Immature natural killer cell (primary cell): Measurements from ENCODE around the gene CCDC69. TPM values are rescaled to one million over a fixed set of nuclear protein-coding genes. Genes with fewer than 3 reads are reported as not detected.

Source experiments
- DNase-seq, 3 donors: peaks; one replicate each; pipeline ENCODE4 v3.0.0; 2022; ENCODE audit warnings: mixed read lengths in 1 of 3
- H3K27ac Mint-ChIP-seq, 6 donors: one replicate each; pipeline ENCODE4 v1.8.0; 2020; ENCODE audit warnings: mixed read lengths in 6 of 6, mild to moderate bottlenecking in 5 of 6, inconsistent platforms in 4 of 6, moderate library complexity in 3 of 6
- H3K27me3 Mint-ChIP-seq, 3 donors: one replicate each; pipeline ENCODE4 v1.8.0; 2020 to 2021; ENCODE audit warnings: low read depth in 3 of 3, mild to moderate bottlenecking in 3 of 3, mixed read lengths in 3 of 3, moderate library complexity in 3 of 3, inconsistent platforms in 1 of 3
- H3K36me3 Mint-ChIP-seq, 3 donors: one replicate each; pipeline ENCODE4 v1.8.0; 2020; ENCODE audit warnings: mixed read lengths in 3 of 3, inconsistent platforms in 2 of 3, mild to moderate bottlenecking in 2 of 3
- H3K4me1 Mint-ChIP-seq, 2 donors: one replicate each; pipeline ENCODE4 v1.8.0; 2020; ENCODE audit warnings: inconsistent platforms in 2 of 2, mild to moderate bottlenecking in 2 of 2, mixed read lengths in 2 of 2, moderate library complexity in 1 of 2
- H3K4me3 Mint-ChIP-seq, 5 donors: one replicate each; pipeline ENCODE4 v1.8.0; 2020; ENCODE audit warnings: mild to moderate bottlenecking in 5 of 5, mixed read lengths in 5 of 5, inconsistent platforms in 3 of 5, moderate library complexity in 3 of 5
- H3K9me3 Mint-ChIP-seq, 6 donors: one replicate each; pipeline ENCODE4 v1.8.0; 2020; ENCODE audit warnings: mild to moderate bottlenecking in 6 of 6, mixed read lengths in 6 of 6, inconsistent platforms in 4 of 6, moderate library complexity in 3 of 6
- polyA plus RNA-seq, 3 donors: library from polyadenylated mRNA; unstranded; fragments of 300-500 nt; fragmentation: Illumina TruSeq; gene quantifications; one replicate each; pipeline ENCODE4 v1.2.3, GENCODE V29; 2021

Gene CCDC69
- polyA plus RNA-seq, 3 donors from 2014 or later = 88.1 to 256 (median 149) TPM

DNA sequence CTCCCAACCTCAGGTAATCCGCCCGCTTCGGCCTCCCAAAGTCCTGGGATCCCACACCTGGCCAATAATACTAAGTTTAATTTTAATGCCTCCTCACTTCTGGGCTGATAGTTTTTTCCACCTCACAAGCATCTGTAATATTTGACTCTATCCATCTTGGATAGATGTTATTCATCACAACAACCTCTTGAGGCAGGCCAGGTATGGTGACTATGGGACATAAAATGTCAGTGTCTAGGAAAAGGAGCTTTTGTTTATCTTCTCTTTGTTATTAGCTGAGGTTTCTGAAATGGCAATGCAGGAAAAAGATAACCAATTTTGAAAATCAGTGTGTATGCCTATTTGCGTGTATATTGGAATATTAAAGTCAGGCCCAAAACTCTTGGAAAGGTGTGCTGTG, 1.2 kb upstream of the CCDC69 start:
- H3K4me1 Mint-ChIP-seq = peaks cover 47 to 50% of the 10 kb centered on the region in 2 donors
- peak overlapping the region; percentile 66 to 97 (median 70) for H3K4me3 Mint-ChIP-seq
- DNase-seq = no peak
- peak overlapping the region; percentile 88 to 98 (median 96) for H3K27ac Mint-ChIP-seq
- peaks cover 0 to 14% (median 0%) of the 10 kb centered on the region in 3 donors for H3K27me3 Mint-ChIP-seq
- H3K9me3 Mint-ChIP-seq = no peaks in the 10 kb centered on the region
- peaks cover 0 to 10% (median 7%) of the 10 kb centered on the region in 3 donors for H3K36me3 Mint-ChIP-seq

DNA sequence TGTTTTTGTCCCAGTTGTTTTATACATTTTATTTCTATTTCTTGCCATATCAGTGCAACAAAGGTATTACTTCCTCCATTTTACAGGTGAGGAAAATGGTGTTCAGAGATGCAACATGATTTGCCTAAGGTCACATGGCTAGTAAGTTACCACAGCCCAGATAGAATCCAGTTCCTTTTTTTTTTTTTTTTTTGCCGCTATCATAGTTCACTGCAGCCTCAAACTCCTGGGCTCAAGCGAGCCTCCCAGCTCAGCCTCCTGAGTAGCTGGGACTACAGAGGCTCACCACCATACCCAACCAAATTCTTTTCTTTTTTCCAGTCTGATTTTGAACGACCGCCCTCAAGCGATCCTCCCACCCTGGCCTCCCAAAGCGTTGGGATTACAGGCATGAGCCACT, 480 bp upstream of the CCDC69 start:
- H3K27ac Mint-ChIP-seq = peak overlapping the region; percentile 94 to 98 (median 97)
- DNase-seq = peak in 1 of 3 donors; percentile 21
- peak overlapping the region; percentile 89 to 99 (median 96) for H3K4me3 Mint-ChIP-seq
- H3K27me3 Mint-ChIP-seq = peaks cover 0 to 15% (median 0%) of the 10 kb centered on the region in 3 donors
- H3K4me1 Mint-ChIP-seq = peaks cover 54 to 57% of the 10 kb centered on the region in 2 donors
- no peaks in the 10 kb centered on the region for H3K9me3 Mint-ChIP-seq
- H3K36me3 Mint-ChIP-seq = peaks cover 0 to 11% (median 6%) of the 10 kb centered on the region in 3 donors

DNA sequence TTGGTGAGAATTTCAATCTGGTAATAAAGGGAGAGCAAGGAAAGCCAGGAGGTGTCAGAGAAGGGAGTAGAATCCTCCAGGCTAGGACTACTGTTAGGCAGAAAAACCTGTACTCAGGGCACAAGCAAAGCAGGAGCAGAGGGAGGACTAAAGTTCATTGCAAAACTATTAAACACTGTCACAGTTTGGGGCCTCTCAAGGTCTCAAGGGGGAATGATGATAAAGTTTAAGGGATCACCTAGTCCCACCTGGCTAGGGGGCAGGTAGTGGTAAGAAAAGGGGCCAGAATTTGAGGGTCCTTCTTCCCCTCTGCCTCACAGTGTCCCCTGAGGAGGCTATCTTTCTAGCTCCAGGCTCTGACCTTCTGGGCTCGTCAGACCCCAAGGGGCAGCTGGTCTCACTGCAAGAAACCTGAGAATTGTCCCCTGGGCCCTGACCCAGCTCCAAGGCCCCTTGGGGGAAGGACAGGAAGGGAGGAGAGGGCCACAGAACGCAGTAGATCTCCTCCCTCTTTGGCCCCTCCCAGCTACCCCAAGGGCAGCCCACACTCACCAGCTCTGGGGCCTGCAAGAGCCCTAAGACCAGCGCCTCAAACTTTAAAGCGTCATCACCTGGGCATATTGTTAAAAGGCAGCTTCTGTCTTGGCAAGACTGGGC, 974 bp downstream of the CCDC69 start:
- peak overlapping the region; percentile 94 to 98 (median 97) for H3K27ac Mint-ChIP-seq
- peaks cover 3 to 15% (median 6%) of the 10 kb centered on the region in 3 donors for H3K36me3 Mint-ChIP-seq
- peak; percentile 56 to 64 (median 63) for DNase-seq
- peak overlapping the region; percentile 89 to 99 (median 96) for H3K4me3 Mint-ChIP-seq
- H3K27me3 Mint-ChIP-seq = peaks cover 0 to 15% (median 0%) of the 10 kb centered on the region in 3 donors
- H3K4me1 Mint-ChIP-seq = peaks cover 69 to 71% of the 10 kb centered on the region in 2 donors
- H3K9me3 Mint-ChIP-seq = no peaks in the 10 kb centered on the region

DNA sequence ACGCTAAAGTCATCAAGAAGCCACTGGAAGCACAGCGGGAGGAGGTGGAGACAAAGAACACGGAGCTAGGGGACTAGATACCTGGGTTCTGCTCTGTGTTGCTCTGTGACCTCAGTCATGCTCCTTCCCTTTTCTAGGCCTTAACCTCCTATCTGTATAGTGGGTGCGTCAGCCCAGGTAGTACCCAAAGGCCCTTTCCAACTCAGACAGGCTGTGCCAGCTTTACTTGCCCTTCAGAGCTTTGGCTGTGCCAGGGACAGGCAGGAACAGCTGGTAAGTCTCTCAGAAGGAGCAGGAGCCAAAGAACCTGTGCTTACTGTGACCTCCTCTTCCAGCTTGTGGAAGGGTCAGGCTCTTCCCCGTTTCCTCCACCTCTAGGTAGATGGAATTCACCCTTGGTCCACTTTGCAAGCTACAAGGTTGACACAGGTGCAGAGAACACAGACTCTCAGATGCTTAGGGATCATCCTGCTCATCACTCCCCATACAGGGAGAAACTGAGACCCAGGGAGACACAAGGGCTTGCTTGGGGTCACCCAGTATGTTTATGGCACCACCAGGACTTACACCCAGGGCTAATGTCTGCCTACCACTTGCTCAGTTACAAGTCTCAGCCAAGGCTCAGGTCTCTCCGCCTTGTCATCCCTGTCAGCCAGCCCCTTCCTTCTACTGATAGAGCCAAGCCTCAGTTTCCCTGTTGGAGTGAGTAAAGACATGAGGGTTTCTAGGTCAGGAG, 1.7 kb downstream of the CCDC69 start:
- Mint-ChIP-seq H3K36me3 (peaks cover 6 to 22% (median 9%) of the 10 kb centered on the region in 3 donors), H3K4me3 (peak overlapping the region; percentile 89 to 99 (median 96))

DNA sequence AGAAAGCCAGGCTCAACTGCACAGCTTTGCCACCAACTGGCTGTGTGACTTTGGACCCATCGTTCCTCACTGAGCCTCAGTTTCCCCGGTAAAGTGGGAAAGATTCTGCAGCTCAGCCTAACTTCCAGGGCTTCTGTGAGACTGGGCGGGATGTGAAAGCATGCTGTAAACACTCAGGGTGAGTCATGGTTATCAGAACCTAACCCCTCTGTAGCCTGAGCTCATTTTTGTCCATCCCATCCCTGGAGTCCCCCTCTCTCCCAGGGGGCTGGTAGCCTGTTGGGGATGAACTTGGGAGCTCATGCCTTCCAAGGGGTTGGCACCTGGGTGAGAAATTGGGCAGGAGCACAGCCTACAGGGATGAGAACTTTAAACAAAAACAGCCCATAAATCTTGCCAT, 2.3 kb downstream of the CCDC69 start:
- H3K36me3 Mint-ChIP-seq = peaks cover 9 to 26% (median 13%) of the 10 kb centered on the region in 3 donors
- peak overlapping the region; percentile 89 to 99 (median 96) for H3K4me3 Mint-ChIP-seq

More for the DNA sequence above, 1.7 kb downstream of the CCDC69 start:
- Mint-ChIP-seq H3K9me3 (no peaks in the 10 kb centered on the region), H3K27ac (peak overlapping the region; percentile 94 to 98 (median 97)), H3K27me3 (peaks cover 0 to 16% (median 0%) of the 10 kb centered on the region in 3 donors), H3K4me1 (peaks cover 76 to 78% of the 10 kb centered on the region in 2 donors)
- no peak for DNase-seq

DNA sequence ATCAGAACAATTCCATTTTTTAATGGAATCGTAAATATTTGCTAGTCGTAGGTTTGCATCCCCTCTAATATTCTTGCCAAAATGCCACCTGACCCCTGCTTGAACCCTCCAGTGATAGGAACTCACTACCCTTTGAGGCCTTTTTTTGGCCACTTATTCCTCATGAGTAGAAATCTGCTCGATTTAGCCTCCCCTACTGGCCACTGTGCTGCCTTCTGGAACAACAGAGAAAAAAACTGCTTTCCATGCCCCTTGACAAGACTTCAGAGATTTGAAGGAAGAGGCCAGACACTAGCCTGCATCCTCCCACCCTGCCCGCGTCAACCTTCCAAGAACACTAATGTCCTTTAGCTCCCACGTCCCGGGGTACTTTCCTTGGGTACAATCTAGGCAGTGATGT, 4.1 kb downstream of the CCDC69 start:
- H3K27me3 Mint-ChIP-seq = peaks cover 0 to 19% (median 0%) of the 10 kb centered on the region in 3 donors
- no peak for DNase-seq
- H3K36me3 Mint-ChIP-seq = peaks cover 10 to 27% (median 16%) of the 10 kb centered on the region in 3 donors
- peaks cover 91 to 93% of the 10 kb centered on the region in 2 donors for H3K4me1 Mint-ChIP-seq
- peak overlapping the region; percentile 64 to 97 (median 94) for H3K4me3 Mint-ChIP-seq
- H3K27ac Mint-ChIP-seq = peak overlapping the region; percentile 94 to 98 (median 97)
- no peaks in the 10 kb centered on the region for H3K9me3 Mint-ChIP-seq

More for the DNA sequence above, 2.3 kb downstream of the CCDC69 start:
- H3K9me3 Mint-ChIP-seq = no peaks in the 10 kb centered on the region
- H3K27ac Mint-ChIP-seq = peak overlapping the region; percentile 94 to 98 (median 97)
- H3K27me3 Mint-ChIP-seq = peaks cover 0 to 16% (median 0%) of the 10 kb centered on the region in 3 donors
- no peak for DNase-seq
- H3K4me1 Mint-ChIP-seq = peaks cover 82 to 85% of the 10 kb centered on the region in 2 donors

DNA sequence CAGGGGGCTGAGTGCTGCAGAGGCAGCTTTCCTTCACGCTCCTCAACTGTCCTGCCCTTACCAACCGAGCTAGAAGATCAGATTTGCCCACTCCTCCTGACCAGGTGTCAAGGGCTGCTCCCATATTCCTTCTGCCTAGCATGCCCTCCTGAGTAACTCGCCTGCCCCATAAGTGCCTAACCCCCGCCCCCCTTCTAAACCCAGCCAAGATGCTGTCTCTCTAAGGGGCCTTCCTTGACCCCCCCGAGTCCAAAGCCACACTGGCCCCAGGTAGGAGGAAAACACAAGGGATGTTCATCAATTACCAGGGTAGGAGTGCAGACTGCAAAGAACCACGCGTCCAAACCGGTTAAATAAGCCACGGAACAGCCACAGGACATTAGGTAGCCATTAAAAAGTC, 4.8 kb downstream of the CCDC69 start:
- Mint-ChIP-seq H3K4me3 (peak overlapping the region; percentile 62 to 72 (median 71)), H3K9me3 (no peaks in the 10 kb centered on the region), H3K36me3 (peaks cover 10 to 27% (median 16%) of the 10 kb centered on the region in 3 donors), H3K27ac (peak overlapping the region; percentile 94 to 99 (median 97)), H3K4me1 (peaks cover 91 to 93% of the 10 kb centered on the region in 2 donors), H3K27me3 (peaks cover 0 to 26% (median 4%) of the 10 kb centered on the region in 3 donors)
- DNase-seq = no peak

DNA sequence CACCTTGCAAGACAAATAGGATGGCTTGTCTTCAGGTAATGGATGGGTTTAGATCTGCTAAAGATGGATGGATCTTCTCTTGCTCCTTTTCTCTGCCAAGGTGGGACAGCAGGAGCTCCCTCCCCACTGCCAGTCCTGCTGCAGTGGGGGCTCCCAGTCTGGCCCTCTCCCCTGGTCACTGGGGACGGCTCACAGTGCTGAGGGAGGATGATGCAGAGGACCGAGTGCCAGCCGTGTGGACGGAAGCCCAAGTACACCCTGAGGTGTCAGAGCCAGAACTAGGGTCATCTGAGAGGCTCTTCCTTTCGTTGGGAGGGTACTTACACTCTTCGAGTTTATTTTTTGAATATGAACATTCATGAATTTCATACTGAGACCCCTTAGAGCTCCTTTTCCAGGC, 5.7 kb downstream of the CCDC69 start:
- DNase-seq = no peak
- H3K9me3 Mint-ChIP-seq = no peaks in the 10 kb centered on the region
- peaks cover 10 to 27% (median 16%) of the 10 kb centered on the region in 3 donors for H3K36me3 Mint-ChIP-seq
- peaks cover 93 to 98% of the 10 kb centered on the region in 2 donors for H3K4me1 Mint-ChIP-seq
- peaks cover 0 to 26% (median 4%) of the 10 kb centered on the region in 3 donors for H3K27me3 Mint-ChIP-seq
- peak overlapping the region; percentile 62 to 72 (median 71) for H3K4me3 Mint-ChIP-seq
- H3K27ac Mint-ChIP-seq = peak overlapping the region; percentile 94 to 99 (median 97)

DNA sequence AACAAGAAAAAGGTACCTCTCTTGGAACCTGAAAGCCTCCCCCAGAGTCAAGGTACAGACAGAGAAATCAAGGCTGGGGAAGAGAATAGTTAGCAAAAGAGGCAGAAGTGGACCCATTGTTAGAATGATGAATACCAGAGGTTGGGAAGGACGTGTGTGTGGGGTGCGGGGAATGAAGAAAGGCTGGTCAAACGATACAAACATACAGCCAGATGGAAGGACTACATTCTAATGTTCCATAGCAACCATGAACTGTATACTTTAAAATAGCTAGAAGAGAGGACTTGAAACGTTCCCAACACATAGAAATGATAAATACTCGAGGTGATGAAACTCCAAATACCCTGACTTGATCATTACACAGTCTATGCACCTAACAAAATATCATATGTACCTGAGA, 7.1 kb downstream of the CCDC69 start:
- H3K27ac Mint-ChIP-seq = peak overlapping the region; percentile 94 to 99 (median 97)
- H3K36me3 Mint-ChIP-seq = peaks cover 12 to 27% (median 16%) of the 10 kb centered on the region in 3 donors
- no peak for DNase-seq
- H3K27me3 Mint-ChIP-seq = peaks cover under 1 to 21% (median 7%) of the 10 kb centered on the region in 3 donors
- peaks cover 92 to 97% of the 10 kb centered on the region in 2 donors for H3K4me1 Mint-ChIP-seq
- H3K4me3 Mint-ChIP-seq = peak overlapping the region; percentile 35 to 71 (median 52)
- H3K9me3 Mint-ChIP-seq = no peaks in the 10 kb centered on the region

DNA sequence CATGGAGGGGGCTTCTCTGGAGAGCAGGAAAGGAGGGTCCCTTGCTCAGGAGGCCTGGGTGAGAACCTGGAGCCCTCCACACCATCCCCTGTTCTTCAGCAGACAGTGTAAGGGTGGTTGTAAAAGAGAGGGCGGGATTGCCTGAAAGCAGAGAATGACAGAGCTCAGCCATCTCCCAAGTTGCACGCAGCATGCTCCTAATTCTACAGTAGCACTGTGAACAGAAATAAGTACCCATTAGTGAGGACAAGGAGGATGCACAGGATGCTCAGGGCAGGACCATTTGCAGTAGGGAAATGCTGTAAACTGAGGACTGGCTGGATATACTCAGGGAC, 8.4 kb downstream of the CCDC69 start:
- Mint-ChIP-seq H3K4me3 (peak overlapping the region; percentile 91 to 97 (median 94)), H3K27ac (peak overlapping the region; percentile 94 to 99 (median 98)), H3K36me3 (peaks cover 7 to 20% (median 16%) of the 10 kb centered on the region in 3 donors), H3K4me1 (peaks cover 92 to 97% of the 10 kb centered on the region in 2 donors), H3K9me3 (no peaks in the 10 kb centered on the region), H3K27me3 (peaks cover 1 to 20% (median 7%) of the 10 kb centered on the region in 3 donors)
- no peak for DNase-seq

DNA sequence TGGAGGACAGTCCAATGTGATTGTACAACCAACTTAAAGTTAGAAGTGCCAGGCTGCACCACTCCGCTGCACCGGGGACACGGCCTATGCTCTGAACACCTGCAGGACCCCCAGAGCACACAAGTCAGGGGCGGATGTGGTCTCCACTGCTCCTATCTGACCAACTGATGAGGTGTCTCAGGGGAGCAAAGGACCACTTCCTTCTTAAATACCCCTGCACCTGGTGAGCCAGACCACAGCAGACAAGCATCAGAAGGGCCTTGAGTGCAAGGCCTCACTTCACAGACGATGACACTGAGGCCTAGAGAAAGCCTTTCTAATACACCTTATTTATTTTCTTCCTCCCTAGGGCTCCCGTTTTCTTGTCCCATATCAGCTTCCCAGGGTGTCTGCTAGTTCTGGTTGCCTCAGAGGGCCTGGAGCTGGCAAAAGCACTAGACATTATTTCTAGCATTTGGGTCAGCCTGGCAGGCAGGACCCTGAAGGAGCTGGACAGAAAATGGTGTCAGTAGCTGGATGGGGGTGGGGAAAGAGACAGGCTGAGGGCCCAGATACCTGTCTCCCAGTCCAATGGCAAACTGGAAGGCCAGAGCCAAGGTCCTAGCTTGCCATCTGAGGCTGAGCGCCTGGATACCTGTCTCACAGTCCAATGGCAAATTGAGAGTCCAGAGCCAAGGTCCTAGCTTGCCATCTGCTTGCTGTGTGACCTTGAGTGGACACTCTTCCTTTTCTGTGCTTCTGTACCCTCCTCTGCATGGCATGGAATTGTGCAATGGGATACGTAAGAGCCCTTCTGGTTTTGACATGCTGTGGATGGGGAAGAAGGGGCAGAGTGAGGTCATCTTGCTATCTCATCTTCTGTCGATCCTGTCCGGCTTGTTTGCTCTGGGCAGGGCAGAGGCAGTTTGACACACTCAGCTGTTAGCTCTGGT, 9.0 kb downstream of the CCDC69 start:
- Mint-ChIP-seq H3K9me3 (no peaks in the 10 kb centered on the region), H3K4me1 (peaks cover 90 to 96% of the 10 kb centered on the region in 2 donors), H3K36me3 (peaks cover 7 to 18% (median 16%) of the 10 kb centered on the region in 3 donors), H3K4me3 (peak overlapping the region; percentile 91 to 97 (median 94)), H3K27ac (peak overlapping the region; percentile 94 to 99 (median 98)), H3K27me3 (peaks cover 1 to 18% (median 7%) of the 10 kb centered on the region in 3 donors)
- peak; percentile 70 to 77 (median 74) for DNase-seq

DNA sequence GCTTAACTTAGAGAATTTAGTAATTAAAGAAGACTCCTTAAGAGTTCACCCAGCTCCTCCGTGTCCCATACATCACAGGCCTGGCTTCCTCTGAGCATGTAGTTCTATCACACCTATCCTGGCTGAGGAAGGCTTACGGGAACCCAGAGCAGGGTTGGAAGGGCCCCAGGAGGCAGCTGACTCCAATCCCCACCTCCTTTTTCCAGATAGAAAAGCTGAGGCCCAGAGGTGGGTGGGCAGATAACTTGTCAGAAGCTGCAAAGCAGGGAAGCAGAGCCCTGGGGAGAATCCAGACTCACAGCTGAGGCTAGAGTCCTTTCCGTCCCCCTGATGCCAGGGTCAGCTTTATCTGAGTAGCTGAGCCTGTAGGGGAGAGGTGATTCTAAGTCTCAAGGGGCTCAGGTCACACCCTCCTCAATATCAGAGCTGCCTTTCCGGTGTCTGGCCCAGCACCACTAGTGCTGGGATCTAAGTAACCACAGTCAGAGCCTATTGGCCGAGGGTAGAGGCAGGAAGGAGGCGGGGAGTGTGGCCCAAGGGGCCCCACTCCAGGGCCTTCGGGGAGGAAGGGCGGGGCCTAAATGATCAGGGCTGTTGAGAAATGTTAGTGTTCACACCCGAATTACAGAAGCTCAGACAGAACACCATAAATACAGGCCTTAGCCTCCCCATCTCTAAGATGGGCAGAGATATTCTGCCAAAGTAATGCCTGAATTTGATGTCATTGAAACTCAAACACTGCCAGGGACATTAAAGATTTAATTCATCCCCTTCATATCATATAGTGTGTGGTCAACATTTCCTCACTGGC, 9.9 kb downstream of the CCDC69 start:
- no peaks in the 10 kb centered on the region for H3K9me3 Mint-ChIP-seq
- peak overlapping the region; percentile 94 to 99 (median 98) for H3K27ac Mint-ChIP-seq
- DNase-seq = peak; percentile 89 to 90 (median 89)
- H3K4me1 Mint-ChIP-seq = peaks cover 90 to 96% of the 10 kb centered on the region in 2 donors
- peaks cover 1 to 18% (median 7%) of the 10 kb centered on the region in 3 donors for H3K27me3 Mint-ChIP-seq
- H3K36me3 Mint-ChIP-seq = peaks cover 7 to 16% (median 16%) of the 10 kb centered on the region in 3 donors
- H3K4me3 Mint-ChIP-seq = peak overlapping the region; percentile 91 to 97 (median 94)
